NB4 (cell line): Measurements from ENCODE around the gene TSKU.

Source experiments
- CTCF ChIP-seq: IDR thresholded peaks from one replicate; pipeline ENCODE4 v1.5.1; 2012; ENCODE audit warnings: low read depth, low read length
- POLR2A ChIP-seq: IDR thresholded peaks from 2 replicates; pipeline ENCODE4 v1.6.1; 2011; ENCODE audit warnings: mild to moderate bottlenecking; ENCODE audit not compliant: insufficient read length; ENCODE audit errors: extremely low read depth

- no peak for TF ChIP-seq CTCF
- no peak for TF ChIP-seq POLR2A
These were observed 5.7 kb downstream of the TSKU start for GRCh38 chr11:76788661-76789442.
